Measurements from ENCODE around the gene MDK. TPM values are rescaled to one million over a fixed set of nuclear protein-coding genes. Genes with fewer than 3 reads are reported as not detected.
"Not testable (repeated sequence)": the region's sequence is repeated elsewhere in the genome, so short reads cannot be mapped to it uniquely, and the experiment has no call there.

MDK gene
- total RNA-seq, 4 donors from 2014 or later, result 5.4 to 62.6 (median 22.5) TPM

- Histone ChIP-seq H3K27me3 (no peaks in the 10 kb centered on the region), H3K4me1 (peaks cover 17 to 45% (median 22%) of the 10 kb centered on the region in 3 donors), H3K9me3 (no peaks in the 10 kb centered on the region), H3K27ac (peak overlapping the region in 2 of 4 donors; percentile 13 to 38), H3K36me3 (peaks cover 0 to 69% (median 9%) of the 10 kb centered on the region in 3 donors), H3K4me3 (no peak overlapping the region)
- no peak for DNase-seq
- TF ChIP-seq POLR2A (IDR thresholded peaks at IDR 0.05), result no peak
- peak; percentile 82 to 93 (median 86) for TF ChIP-seq CTCF (IDR thresholded peaks at IDR 0.05)
- intact Hi-C loops (cut with DNase I), result no loop called here
- 0 to 24% methylated on average over 5 to 7 of the region's 32 CpGs for WGBS, 2 donors
Observed at GRCh38 chr11:46367244-46367915, 14.1 kb upstream of the MDK start.

- no peaks in the 10 kb centered on the region for H3K9me3 ChIP-seq
- peaks cover 0 to 70% (median 10%) of the 10 kb centered on the region in 3 donors for H3K36me3 ChIP-seq
- peak overlapping the region in 1 of 4 donors; percentile 38 for H3K27ac ChIP-seq
- no peak for DNase-seq
- intact Hi-C loops (cut with DNase I), result no loop called here
- no peaks in the 10 kb centered on the region for H3K27me3 ChIP-seq
- H3K4me3 ChIP-seq, result no peak overlapping the region
- peaks cover 12 to 40% (median 17%) of the 10 kb centered on the region in 3 donors for H3K4me1 ChIP-seq
- WGBS, 2 donors, result 80% methylated on average over 4 of the region's 12 CpGs; no CpG with 5 or more reads in 1 of the 2 donors
- TF ChIP-seq POLR2A (IDR thresholded peaks at IDR 0.05) (no peak), CTCF (IDR thresholded peaks at IDR 0.05) (peak in 1 of 6 experiments; percentile 24)
Observed at GRCh38 chr11:46367916-46368267, 13.6 kb upstream of the MDK start.

GRCh38 chr11:46369458-46370152 lies 11.9 kb upstream of the MDK start:
- H3K4me3 ChIP-seq, result no peak overlapping the region
- peaks cover 0 to 26% (median 5%) of the 10 kb centered on the region in 3 donors for H3K4me1 ChIP-seq
- H3K27ac ChIP-seq, result no peak overlapping the region
- no peaks in the 10 kb centered on the region for H3K9me3 ChIP-seq
- DNase-seq, result no peak
- TF ChIP-seq CTCF (IDR thresholded peaks at IDR 0.05) (peak; percentile 58 to 82 (median 74)), POLR2A (IDR thresholded peaks at IDR 0.05) (no peak)
- intact Hi-C loops (cut with DNase I), result no loop called here
- peaks cover 3 to 80% (median 18%) of the 10 kb centered on the region in 3 donors for H3K36me3 ChIP-seq
- no peaks in the 10 kb centered on the region for H3K27me3 ChIP-seq
- 67% methylated on average over 3 to 19 of the region's 25 CpGs for WGBS, 2 donors

- DNase-seq, result no peak
- TF ChIP-seq CTCF (IDR thresholded peaks at IDR 0.05) (no peak), POLR2A (IDR thresholded peaks at IDR 0.05) (no peak)
- Histone ChIP-seq H3K27me3 (no peaks in the 10 kb centered on the region), H3K9me3 (no peaks in the 10 kb centered on the region), H3K4me3 (no peak overlapping the region), H3K27ac (no peak overlapping the region), H3K4me1 (peaks cover 0 to 26% (median 5%) of the 10 kb centered on the region in 3 donors), H3K36me3 (peaks cover 9 to 86% (median 25%) of the 10 kb centered on the region in 3 donors)
- intact Hi-C loops (cut with DNase I), result no loop called here
- 87 to 90% methylated on average over 11 to 13 of the region's 13 CpGs for WGBS, 2 donors
Observed at GRCh38 chr11:46370253-46370652, 11.2 kb upstream of the MDK start.

GRCh38 chr11:46371262-46371661 lies 10.2 kb upstream of the MDK start:
- intact Hi-C loops (cut with DNase I); DNase-seq; H3K4me3 ChIP-seq; H3K27me3 ChIP-seq; H3K9me3 ChIP-seq; H3K27ac ChIP-seq: not testable (repeated sequence)
- peaks cover 19 to 96% (median 32%) of the 10 kb centered on the region in 3 donors for H3K36me3 ChIP-seq
- 42 to 69% methylated on average over 2 of the region's 19 CpGs for WGBS, 2 donors
- peaks cover 0 to 26% (median 5%) of the 10 kb centered on the region in 3 donors for H3K4me1 ChIP-seq
